GM23248 (cell line): ENCODE measurements around the gene RESP18. TPM values are rescaled to one million over a fixed set of nuclear protein-coding genes. Genes with fewer than 3 reads are reported as not detected.
A peak's percentile ranks its signal among the peaks of the same experiment; 100 is the strongest.

ENCODE experiments used
- DNase-seq: peaks from one replicate; pipeline ENCODE4 v3.0.0-alpha.2; 2015
- H2AFZ ChIP-seq: fragments of 200-600 bp; sonication (generic); 2 replicates; pipeline ENCODE4 v1.6.1; 2016; ENCODE audit warnings: antibody characterized with exemption
- H3F3A ChIP-seq: fragments of 200-600 bp; sonication (generic); 2 replicates; pipeline ENCODE4 v1.6.1; 2016; ENCODE audit warnings: mild to moderate bottlenecking, antibody characterized with exemption, mixed run types; ENCODE audit not compliant: insufficient read depth
- H3K27ac ChIP-seq: fragments of 200-600 bp; sonication (generic); 2 replicates; pipeline ENCODE4 v1.5.1; 2016; ENCODE audit warnings: mild to moderate bottlenecking
- H3K27me3 ChIP-seq: fragments of 200-600 bp; sonication (generic); replicated peaks from 2 replicates; pipeline ENCODE4 v1.6.1; 2016; ENCODE audit warnings: mild to moderate bottlenecking; ENCODE audit not compliant: insufficient read depth
- H3K36me3 ChIP-seq: fragments of 200-600 bp; sonication (generic); 2 replicates; pipeline ENCODE4 v1.6.1; 2016; ENCODE audit warnings: low read depth, mild to moderate bottlenecking
- H3K4me1 ChIP-seq: fragments of 200-600 bp; sonication (generic); 2 replicates; pipeline ENCODE4 v1.6.1; 2016; ENCODE audit warnings: mild to moderate bottlenecking; ENCODE audit not compliant: insufficient read depth
- H3K4me2 ChIP-seq: fragments of 200-600 bp; sonication (generic); one replicate; pipeline ENCODE4 v1.6.1; 2016; ENCODE audit warnings: mild to moderate bottlenecking; ENCODE audit not compliant: unreplicated experiment
- H3K4me3 ChIP-seq: fragments of 200-600 bp; sonication (generic); 2 replicates; pipeline ENCODE4 v1.5.1; 2016; ENCODE audit warnings: mild to moderate bottlenecking
- H3K79me2 ChIP-seq: fragments of 200-600 bp; sonication (generic); 2 replicates; pipeline ENCODE4 v1.6.1; 2016; ENCODE audit warnings: mild to moderate bottlenecking; ENCODE audit not compliant: insufficient read depth
- H3K9ac ChIP-seq: fragments of 200-600 bp; sonication (generic); 2 replicates; pipeline ENCODE4 v1.6.1; 2016; ENCODE audit warnings: mild to moderate bottlenecking
- H3K9me2 ChIP-seq: fragments of 200-600 bp; sonication (generic); 2 replicates; pipeline ENCODE4 v1.6.1; 2016; ENCODE audit warnings: mixed run types, mild to moderate bottlenecking, moderate library complexity; ENCODE audit not compliant: insufficient read depth
- H3K9me3 ChIP-seq: fragments of 200-600 bp; sonication (generic); one replicate; pipeline ENCODE4 v1.6.1; 2017; ENCODE audit warnings: low read depth
- H4K20me1 ChIP-seq: fragments of 200-600 bp; sonication (generic); 2 replicates; pipeline ENCODE4 v1.6.0; 2016; ENCODE audit not compliant: insufficient read depth
- EZH2 ChIP-seq: fragments of 200-600 bp; sonication (generic); IDR thresholded peaks from 2 replicates; pipeline ENCODE4 v1.6.1; 2018; ENCODE audit warnings: antibody characterized with exemption, mild to moderate bottlenecking; ENCODE audit not compliant: insufficient read depth, poor library complexity, severe bottlenecking
- EZH2phosphoT487 ChIP-seq: fragments of 200-600 bp; sonication (generic); IDR thresholded peaks from 2 replicates; pipeline ENCODE4 v1.6.1; 2018; ENCODE audit warnings: antibody characterized with exemption, moderate library complexity, mild to moderate bottlenecking, low read depth; ENCODE audit not compliant: insufficient read depth
- WGBS, 2 experiments: methylation state at CpG; one replicate each; pipeline ENCODE4 v1.1.6; 2015 to 2017; ENCODE audit warnings: low lambda C conversion rate in 2 of 2, low coverage in 1 of 2; ENCODE audit errors: missing lambda C conversion rate in 2 of 2; 5-methylcytosine and 5-hydroxymethylcytosine counted together
- in situ Hi-C: fragments of 300-500 bp; cut with MboI; formaldehyde crosslinking; loops from 2 replicates; pipeline ENCODE4 v1.15.0; 2020
- polyA plus RNA-seq: library from polyadenylated mRNA; unstranded; fragments of >200 nt; fragmentation: Nextera tagmentation; extraction: Ambion mirVana; gene quantifications from 2 replicates; pipeline ENCODE4 v1.2.1, GENCODE V29; 2016
- total RNA-seq: library from RNA; depleted of rRNA; stranded (reverse); fragments of >200 nt; shearing (Covaris generic); gene quantifications from 2 replicates; pipeline ENCODE4 v1.2.3, GENCODE V29; 2014

RESP18 gene
- total and polyA plus RNA-seq, 2 experiments from 2014 or later: not detected

DNA sequence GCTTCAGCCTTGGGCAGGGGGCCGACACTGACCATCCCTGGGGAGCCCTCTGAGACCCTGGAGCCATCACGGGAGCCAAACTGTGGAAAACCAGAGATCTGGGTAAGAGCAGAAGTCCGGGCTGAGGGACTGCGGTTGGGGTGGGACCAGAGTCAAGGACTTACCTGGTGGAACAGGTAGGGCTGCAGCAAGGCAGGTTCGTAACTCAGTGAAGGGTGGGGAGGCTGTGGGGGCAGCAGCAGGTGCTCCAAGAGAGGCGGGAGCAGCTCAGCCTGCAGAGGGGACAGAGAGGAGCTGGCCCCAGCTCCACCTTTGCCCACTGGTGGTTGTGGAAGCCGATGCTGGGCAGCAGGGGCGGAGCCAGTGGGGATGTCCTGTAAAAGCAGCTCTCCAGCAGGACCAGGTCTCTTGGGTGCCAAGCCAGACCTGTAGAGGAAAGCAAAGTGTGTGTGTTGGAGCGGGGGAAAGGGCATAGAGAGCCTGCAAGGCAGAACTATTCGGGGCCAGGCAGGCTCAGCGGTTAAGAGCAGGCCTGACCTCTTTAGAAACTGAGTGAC lies 30.1 kb downstream of the RESP18 start:
- H3K9ac ChIP-seq: no peak overlapping the region
- no peak overlapping the region for H3K4me3 ChIP-seq
- in situ Hi-C loops: loop anchor here (10.0 kb wide), 1 partner anchor 138 kb away; the partner anchor contains the start of gene NHEJ1

DNA sequence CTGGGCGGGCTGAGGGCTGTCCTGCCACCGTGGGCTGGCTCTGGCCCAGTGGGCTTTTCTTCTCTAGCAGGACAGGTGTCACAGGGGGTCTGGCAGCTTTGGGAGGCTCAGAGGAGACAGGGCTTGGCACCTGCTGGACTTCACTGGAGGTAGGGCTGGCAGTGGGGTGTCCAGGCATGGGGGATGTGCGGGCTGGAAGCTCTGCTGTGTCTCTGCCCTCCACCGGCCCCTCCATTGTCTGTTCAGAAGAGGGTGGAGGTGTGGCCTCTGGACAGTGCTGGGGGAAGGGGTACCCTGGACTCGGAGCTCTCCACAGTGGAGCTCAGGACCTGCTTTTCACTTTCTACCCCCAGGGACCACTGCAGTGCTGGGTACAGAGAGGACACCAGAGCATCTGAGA lies 32.5 kb downstream of the RESP18 start:
- Histone ChIP-seq H3K9ac (no peak overlapping the region), H4K20me1 (no peaks in the 10 kb centered on the region), H3F3A (no peaks in the 10 kb centered on the region), H3K27ac (no peak overlapping the region), H3K4me3 (no peak overlapping the region), H3K9me3 (no peaks in the 10 kb centered on the region), H3K79me2 (no peaks in the 10 kb centered on the region), H3K4me2 (no peak overlapping the region), H3K36me3 (no peaks in the 10 kb centered on the region), H3K4me1 (no peaks in the 10 kb centered on the region), H3K27me3 (no peaks in the 10 kb centered on the region), H2AFZ (no peak overlapping the region), H3K9me2 (no peaks in the 10 kb centered on the region)
- DNase-seq: no peak
- WGBS, 2 experiments: 53 to 58% methylated on average over 5 of the region's 5 CpGs
- in situ Hi-C loops: loop anchor here (10.0 kb wide), 1 partner anchor 135 kb away; the partner anchor contains the start of gene NHEJ1
- TF ChIP-seq EZH2phosphoT487 (no peak), EZH2 (no peak)

More for the DNA sequence above, 30.1 kb downstream of the RESP18 start:
- Histone ChIP-seq H3K79me2 (no peaks in the 10 kb centered on the region), H3K4me2 (no peak overlapping the region), H3K9me2 (no peaks in the 10 kb centered on the region), H3K27me3 (no peaks in the 10 kb centered on the region), H3K9me3 (no peaks in the 10 kb centered on the region), H3K27ac (no peak overlapping the region), H3K36me3 (no peaks in the 10 kb centered on the region), H4K20me1 (no peaks in the 10 kb centered on the region), H3K4me1 (no peaks in the 10 kb centered on the region), H2AFZ (no peak overlapping the region), H3F3A (no peaks in the 10 kb centered on the region)
- no peak for DNase-seq
- WGBS, 2 experiments: 81 to 83% methylated on average over 11 of the region's 11 CpGs
- TF ChIP-seq EZH2phosphoT487: no peak
- TF ChIP-seq EZH2: no peak

DNA sequence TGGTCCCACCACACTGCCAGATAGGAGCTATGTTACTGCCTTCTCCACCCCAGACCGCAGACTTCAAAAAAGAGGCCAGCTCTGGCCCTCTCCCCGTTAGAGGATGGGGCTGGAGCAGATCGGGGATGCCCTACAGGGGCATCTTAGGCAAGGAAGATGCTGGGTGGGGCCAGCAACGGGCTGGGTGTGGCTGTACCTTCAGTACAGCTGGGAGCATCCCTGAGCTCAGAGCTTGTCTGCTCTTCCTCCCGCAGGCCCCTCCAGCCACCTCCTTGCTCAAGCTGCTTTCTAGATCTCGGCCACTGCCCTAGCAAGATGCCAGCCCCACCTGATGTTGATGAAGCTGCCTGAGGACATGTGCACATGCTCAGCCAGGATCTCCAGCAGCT lies 33.2 kb downstream of the RESP18 start:
- Histone ChIP-seq H3K4me2 (no peak overlapping the region), H3K79me2 (no peaks in the 10 kb centered on the region), H3K9me2 (no peaks in the 10 kb centered on the region), H3K4me3 (no peak overlapping the region), H2AFZ (no peak overlapping the region), H3K9me3 (no peaks in the 10 kb centered on the region), H4K20me1 (no peaks in the 10 kb centered on the region), H3K27ac (no peak overlapping the region), H3F3A (no peaks in the 10 kb centered on the region), H3K27me3 (no peaks in the 10 kb centered on the region), H3K36me3 (no peaks in the 10 kb centered on the region), H3K4me1 (no peaks in the 10 kb centered on the region), H3K9ac (no peak overlapping the region)
- 81 to 83% methylated on average over 6 of the region's 6 CpGs for WGBS, 2 experiments
- in situ Hi-C loops: no loop called here
- no peak for DNase-seq
- no peak for TF ChIP-seq EZH2
- TF ChIP-seq EZH2phosphoT487: no peak

DNA sequence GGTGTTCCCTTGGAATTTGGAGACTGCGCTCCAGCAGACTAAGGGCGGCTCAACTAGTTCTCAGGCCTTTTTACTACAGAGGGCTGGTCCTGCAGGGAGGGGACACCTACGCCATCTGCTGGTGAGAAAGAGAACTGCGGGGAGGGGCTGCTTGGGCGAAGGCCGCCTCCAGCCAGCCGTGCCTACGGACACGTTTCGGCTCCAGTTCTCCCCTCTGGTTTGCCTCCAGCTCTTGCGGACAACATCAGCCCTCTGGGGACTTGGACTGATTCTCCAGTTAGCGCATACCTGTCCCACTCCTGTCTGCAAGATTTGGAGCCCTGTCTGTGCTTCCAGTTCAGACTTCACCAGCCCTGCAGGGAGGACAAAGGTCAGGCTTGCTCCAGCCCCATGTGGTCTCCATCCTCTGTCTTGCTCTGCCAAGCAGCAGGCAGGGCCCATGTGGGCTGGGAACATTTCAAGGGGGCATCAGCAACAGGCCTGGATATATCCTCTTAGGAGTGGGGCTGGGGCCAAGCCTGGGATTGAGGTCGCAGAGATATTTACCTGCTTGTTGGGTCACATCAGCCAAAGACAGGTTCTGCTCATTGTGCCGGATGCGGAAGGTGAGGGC lies 33.7 kb downstream of the RESP18 start:
- H3K9me3 ChIP-seq: no peaks in the 10 kb centered on the region
- TF ChIP-seq EZH2 (no peak), EZH2phosphoT487 (no peak)
- H3K36me3 ChIP-seq: no peaks in the 10 kb centered on the region
- H3F3A ChIP-seq: no peaks in the 10 kb centered on the region
- H3K79me2 ChIP-seq: no peaks in the 10 kb centered on the region
- H2AFZ ChIP-seq: peak overlapping the region; percentile 66
- H3K4me3 ChIP-seq: no peak overlapping the region
- no peak overlapping the region for H3K4me2 ChIP-seq
- no peaks in the 10 kb centered on the region for H4K20me1 ChIP-seq
- H3K9ac ChIP-seq: no peak overlapping the region
- no peaks in the 10 kb centered on the region for H3K9me2 ChIP-seq
- peak; percentile 78 for DNase-seq
- no peaks in the 10 kb centered on the region for H3K4me1 ChIP-seq
- in situ Hi-C loops: no loop called here
- H3K27me3 ChIP-seq: no peaks in the 10 kb centered on the region
- WGBS, 2 experiments: 20 to 26% methylated on average over 15 of the region's 15 CpGs
- H3K27ac ChIP-seq: no peak overlapping the region
